Measurements from ENCODE around the gene SVIP.

DNA sequence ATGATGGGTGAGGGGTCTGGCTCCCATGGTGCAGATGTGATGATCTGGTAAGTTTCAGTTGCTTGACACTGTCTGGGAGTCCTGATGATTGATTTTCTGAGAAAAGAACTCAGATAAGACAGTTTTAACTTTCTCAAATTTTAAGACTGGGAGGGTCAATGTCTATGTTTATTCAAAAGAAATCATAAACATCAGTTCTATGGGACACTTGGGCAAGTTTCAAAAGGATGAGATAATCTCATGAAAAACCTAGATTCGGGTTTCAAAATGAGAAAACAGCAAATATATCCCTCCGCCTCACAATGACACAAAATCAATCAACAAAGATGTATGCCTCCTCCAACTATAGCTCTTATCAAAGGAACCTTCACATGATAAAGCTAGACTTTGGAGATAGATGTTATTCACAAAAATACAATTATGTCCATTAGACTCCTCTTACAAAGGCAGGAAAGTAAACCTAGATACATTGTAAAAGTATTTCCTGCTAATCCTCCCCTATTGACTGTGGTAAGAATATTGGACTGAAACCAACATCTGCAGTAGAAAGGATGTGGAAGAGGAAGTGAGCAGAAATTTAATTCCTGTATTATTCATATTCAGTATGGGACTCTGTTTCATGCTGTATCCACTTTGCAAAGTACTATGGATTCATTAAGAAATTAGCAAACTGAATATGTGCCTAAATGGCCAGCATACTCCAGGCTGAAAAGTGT is 21.6 kb downstream of the SVIP start:
- TF ChIP-seq, protein P1, sequence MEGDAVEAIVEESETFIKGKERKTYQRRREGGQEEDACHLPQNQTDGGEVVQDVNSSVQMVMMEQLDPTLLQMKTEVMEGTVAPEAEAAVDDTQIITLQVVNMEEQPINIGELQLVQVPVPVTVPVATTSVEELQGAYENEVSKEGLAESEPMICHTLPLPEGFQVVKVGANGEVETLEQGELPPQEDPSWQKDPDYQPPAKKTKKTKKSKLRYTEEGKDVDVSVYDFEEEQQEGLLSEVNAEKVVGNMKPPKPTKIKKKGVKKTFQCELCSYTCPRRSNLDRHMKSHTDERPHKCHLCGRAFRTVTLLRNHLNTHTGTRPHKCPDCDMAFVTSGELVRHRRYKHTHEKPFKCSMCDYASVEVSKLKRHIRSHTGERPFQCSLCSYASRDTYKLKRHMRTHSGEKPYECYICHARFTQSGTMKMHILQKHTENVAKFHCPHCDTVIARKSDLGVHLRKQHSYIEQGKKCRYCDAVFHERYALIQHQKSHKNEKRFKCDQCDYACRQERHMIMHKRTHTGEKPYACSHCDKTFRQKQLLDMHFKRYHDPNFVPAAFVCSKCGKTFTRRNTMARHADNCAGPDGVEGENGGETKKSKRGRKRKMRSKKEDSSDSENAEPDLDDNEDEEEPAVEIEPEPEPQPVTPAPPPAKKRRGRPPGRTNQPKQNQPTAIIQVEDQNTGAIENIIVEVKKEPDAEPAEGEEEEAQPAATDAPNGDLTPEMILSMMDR (IDR thresholded peaks at IDR 0.05; ENCODE audit: insufficient read depth, low read depth, low read length) = no peak
- no peak for TF ChIP-seq EZH2 (IDR thresholded peaks at IDR 0.05; ENCODE audit: insufficient read depth, low read length)
